NCI-H524 (cell line): ENCODE data around the gene BRME1.

Experiments
- DNase-seq, 2 experiments: peaks; one replicate each; lab custom pipeline; 2025; lab: John Stamatoyannopoulos, UW

BRME1 gene

DNA sequence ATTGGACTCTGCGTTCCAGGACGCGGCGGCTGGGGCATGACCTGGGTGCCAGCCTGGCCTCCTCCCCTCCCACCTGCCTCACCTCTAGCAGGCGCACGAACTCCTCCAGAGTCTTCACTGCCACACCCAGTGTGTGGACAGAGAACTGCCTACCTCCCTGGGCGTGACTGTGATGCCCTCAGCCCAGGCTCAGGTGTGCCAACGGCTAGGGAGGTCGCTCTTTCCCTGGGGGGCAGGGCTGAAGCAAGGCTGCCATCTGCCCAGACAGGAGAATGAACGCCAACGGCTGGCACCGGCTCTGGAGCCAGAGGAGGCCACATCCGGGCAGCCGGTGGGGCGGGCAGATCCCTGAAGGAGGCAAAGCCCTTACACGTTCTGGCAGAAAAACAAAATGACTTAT lies 17.6 kb downstream of the BRME1 start:
- peak; percentile 17 to 49 for DNase-seq

GRCh38 chr19:13887517-13887916 lies 18.4 kb downstream of the BRME1 start:
- DNase-seq = no peak

DNA sequence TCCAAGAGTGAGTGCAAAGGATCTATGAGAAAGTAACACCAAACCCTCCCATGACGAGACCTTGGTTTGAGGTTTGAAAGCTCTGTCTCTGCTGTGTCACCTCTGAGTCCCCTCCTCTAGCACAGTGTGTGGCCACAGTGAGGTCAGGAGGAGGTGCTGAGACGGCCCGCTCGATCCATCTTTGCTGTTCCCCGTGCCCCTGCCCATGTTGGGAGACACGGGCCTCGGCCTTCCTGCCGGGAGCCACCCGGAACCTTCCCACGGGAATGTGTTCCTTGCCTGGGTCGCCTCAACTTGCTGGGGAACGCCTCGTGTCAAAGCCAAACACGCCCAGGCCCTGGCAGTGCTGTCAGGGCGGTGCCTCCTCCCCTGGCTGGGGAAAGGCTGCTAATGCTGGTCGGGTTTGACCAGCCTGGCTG lies 18.9 kb downstream of the BRME1 start:
- no peak for DNase-seq

GRCh38 chr19:13885826-13886365 lies 20.0 kb downstream of the BRME1 start:
- DNase-seq = no peak

DNA sequence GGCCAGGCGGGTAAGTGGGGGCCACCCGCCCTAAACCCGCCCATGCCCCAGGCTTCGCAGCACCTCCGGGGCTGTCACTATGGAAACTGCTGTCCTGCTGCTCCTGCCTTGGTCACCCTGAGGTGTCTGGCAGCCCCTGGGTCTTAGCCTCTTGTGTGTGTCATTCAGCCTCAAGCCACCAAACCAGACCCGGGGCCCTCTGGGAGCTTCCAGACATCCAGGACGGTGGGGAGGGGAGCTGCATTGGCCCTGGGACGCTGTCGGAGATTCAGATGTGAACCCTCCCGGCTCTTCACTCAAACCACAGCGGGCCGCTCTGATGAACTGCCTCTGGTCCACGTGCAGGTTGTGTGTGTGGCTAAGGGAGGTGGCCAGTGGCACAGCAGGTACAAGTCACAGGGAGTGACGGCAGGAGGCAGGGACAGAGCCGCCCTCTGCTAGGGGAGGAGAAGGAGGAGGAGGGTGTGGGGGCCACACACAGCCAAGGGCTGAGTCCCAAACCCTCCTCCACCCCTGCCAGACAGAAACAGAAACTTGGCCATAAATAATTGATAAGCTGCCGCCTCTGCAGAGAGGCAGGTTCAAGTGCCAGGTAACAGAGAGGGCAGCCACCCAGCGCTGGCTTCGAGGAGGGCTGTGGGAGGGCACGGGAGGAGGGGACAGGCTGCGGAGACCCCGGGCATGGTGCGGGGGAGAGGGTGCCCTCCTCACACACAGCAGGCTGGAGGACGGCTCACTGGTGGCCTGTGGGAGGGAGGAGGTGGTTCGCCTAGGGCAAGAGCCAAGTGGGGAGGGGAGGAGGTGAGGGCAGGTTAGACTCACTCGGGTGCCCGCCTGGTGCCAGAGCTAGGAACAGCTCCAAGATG lies 21.0 kb downstream of the BRME1 start:
- no peak for DNase-seq

DNA sequence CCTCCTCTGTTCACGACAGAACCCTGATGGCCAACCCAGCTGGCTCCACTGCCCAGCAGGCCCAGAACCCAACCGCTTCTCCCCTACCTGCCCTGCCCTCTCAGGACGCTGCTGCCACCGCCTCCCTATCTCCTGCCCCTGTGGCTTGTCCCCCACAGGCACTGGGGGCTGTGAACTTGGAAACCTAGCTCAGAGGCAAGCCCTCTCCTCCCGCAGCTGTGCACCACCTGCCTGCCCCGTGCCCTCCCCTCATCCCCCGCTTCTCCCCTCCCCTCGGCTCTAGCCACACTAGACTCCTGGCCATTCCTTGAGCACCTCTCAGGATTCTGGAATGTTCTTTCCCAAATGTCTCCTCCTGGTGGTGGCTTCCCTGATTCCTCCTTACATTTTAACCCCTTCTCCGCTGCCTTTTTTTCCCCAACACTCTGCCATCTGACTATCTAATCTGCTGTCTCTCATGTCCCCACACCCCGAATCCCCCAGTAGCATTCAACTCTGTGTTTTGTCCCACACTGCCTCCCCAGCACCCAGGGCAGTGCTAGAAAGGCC lies 22.3 kb downstream of the BRME1 start:
- DNase-seq = peak in 1 of 2 experiments; percentile 27

DNA sequence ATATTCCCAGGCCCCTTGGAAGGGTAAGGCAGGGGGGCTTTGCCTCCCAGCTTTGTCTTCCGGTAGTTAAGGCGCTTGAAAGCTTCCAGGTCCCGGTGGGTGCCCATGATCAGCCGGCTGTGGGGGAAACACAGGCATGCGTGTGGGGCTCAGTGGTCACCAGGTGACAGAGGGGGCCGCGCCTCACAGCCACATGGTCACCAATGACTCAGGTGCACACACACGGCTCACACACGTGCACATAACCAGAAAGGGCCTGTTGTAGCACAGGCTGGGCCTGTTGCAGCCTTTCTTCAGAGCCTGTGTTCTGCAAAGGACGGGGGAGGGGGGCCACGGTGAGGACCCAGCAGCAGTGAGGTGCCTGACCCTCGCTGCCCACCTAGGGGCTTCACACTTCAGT lies 23.1 kb downstream of the BRME1 start:
- DNase-seq = no peak

- no peak for DNase-seq
Observed at GRCh38 chr19:13882419-13882795, 23.5 kb downstream of the BRME1 start.

DNA sequence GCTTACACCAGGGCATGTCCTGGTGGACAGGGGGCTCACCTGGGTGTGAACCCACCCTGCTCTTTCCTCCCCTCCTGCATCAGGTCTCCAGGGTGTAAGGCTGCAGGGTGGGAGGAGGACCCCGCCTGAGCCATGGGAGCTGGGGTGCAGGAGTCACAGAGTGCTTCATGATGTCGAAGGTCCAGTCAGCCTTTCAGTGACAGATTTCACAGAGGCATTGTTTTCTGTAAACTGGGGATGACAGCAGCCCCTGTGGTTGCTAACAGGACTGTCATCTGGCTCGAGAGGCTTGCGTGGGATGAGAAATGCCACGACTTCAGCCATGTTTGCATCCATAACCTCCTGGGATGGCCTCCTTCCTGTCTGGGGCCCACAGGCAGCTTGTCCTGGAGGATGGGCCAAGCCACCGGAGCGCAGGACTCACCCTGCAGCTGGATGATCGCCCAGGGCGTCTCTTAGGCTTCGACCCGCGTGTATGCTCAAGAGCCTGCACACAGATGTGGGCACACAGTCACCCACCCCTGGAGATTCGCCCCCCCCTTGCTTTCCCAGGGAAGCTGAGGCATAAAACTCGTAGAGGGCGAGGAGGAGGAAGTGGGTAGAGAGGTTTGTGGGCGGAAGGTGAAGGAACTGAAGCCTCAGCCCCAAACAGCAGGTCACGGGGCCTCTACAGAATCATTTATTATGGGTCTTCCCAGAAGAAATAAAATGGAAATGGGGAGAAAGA lies 24.1 kb downstream of the BRME1 start:
- no peak for DNase-seq

DNA sequence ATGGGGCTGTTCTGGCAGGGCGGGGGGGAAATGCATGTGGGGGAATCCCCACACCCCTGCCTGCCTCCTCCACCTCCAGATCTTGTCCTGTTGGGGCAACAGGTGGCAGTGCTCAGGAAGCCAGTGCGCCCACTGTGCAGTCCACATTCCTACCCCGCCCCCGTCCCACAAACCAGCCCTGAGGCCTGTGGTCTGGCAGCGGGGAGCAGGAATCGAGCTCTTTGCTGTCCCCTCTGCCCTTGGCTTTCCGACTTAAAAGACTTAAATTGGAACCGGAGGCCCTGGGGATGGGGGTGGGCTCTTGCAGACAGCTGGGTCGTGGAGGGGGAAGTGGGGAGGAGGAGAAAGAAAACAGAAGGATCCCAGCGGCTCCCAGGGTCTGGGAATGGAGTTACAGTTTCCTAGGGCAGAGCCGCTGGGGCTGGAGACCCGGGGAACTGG lies 24.6 kb downstream of the BRME1 start:
- no peak for DNase-seq

- DNase-seq = peak; percentile 93 to 94
Observed at GRCh38 chr19:13880059-13881043, 25.6 kb downstream of the BRME1 start.

- DNase-seq = no peak
Observed at GRCh38 chr19:13877303-13877702, 28.6 kb downstream of the BRME1 start.

GRCh38 chr19:13876834-13877233 lies 29.1 kb downstream of the BRME1 start, which contains the start of gene NANOS3:
Gene NANOS3, plus strand, starts transcription at chr19:13877134. Its CDS starts 115 bp downstream, at chr19:13877249.
- DNase-seq = no peak

DNA sequence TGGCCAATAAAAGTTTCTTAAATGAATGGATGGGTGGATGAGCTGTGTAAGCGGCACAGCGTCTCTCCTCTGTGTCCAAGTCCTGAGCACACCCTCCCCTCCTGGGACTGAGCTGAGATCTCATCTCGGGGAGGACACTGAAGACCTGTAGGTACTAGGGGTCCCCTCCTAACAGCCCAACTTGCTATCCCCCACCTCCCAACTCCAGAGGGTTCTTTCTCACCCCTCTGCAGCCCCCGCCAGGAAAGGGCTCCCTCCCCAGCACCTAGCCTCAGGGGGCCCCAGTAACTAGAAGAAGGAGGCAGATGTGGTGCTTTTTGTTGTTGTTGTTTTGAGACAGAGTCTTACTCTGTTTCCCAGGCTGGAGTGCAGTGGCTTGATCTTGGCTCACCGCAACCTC lies 30.1 kb downstream of the BRME1 start:
- DNase-seq = no peak

DNA sequence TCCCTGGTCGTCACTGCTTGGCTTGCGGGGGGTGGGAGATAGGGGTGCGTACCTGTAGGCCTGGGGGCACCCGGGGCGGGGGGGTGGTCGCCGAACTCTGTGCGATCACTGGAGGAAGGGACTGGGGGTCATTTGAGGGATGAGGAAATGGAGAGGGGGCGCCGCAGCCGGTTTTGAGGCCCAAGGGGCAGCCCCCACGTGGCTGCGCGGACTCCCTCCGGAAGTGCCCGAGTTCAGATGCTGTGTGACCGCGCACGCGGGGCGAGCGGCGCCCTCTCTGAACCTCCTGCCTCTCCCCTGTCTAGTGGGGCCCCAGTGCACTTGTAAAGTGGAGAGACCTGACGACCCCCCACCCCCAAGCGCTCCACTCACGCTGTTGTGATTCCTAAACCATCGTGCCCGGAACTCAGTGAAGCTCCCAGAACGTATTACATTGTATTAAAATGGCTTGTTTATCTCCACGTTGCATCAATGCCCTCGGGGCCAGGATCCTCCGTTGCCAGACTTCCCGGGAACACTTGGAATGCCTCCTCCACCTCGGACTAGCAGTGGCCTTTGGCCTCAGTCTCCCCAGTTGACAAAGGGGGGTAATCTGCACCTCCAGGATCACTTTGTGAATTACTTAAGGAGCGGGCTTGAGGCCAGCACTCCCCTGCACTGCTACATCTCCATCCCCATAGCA lies 31.9 kb downstream of the BRME1 start:
- no peak for DNase-seq

- no peak for DNase-seq
Observed at GRCh38 chr19:13872695-13873389, 33.1 kb downstream of the BRME1 start.

GRCh38 chr19:13872339-13872694 lies 33.6 kb downstream of the BRME1 start:
- no peak for DNase-seq

DNA sequence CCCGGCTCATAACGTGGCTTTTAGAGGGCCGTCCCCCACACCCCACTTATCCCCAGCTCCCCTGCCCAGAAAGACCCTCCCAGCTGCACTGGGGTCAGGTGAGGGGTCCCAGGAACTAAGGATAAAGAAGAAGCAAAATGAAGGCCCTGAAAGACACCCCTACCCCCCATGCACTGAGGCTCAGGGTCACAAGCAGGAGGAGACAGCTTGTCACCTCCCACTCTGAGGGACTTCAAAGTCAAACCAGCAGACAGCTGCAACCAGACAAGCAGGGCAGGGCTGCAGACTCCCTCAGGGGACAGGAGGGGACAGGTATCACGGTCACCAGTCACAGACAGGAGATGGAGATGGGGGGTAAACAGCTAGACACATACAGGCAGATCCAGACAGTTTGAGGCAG lies 35.0 kb downstream of the BRME1 start:
- no peak for DNase-seq

- DNase-seq = no peak
Observed at GRCh38 chr19:13869281-13869680, 36.6 kb downstream of the BRME1 start.

DNA sequence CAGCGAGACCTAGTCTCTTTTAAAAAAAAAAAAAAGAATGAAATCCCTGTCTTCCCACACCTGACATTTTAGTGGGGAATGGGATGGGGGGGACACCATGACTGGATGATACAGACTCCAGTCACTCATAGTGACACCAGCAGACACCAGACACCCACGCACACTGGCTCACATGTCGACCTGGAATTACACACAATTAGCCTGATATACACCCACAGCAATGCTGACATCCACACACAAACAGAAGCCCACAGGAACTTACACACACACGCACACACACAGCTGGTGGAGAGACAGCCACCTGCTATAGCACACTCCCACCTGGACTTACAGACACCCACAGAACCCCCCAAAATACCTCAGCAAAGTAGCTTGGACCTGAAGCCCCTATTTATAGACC lies 37.3 kb downstream of the BRME1 start:
- no peak for DNase-seq
